Endodermal cell (in vitro differentiated cells): ENCODE measurements around the gene RYR2. TPM values are rescaled to one million over a fixed set of nuclear protein-coding genes. Genes with fewer than 3 reads are reported as not detected.
A peak's percentile ranks its signal among the peaks of the same experiment; 100 is the strongest.
"Not testable (repeated sequence)": the region's sequence is repeated elsewhere in the genome, so short reads cannot be mapped to it uniquely, and the experiment has no call there.

Experiments used
- DNase-seq: peaks from one replicate; pipeline ENCODE4 v3.0.0-alpha.2; 2017
- H3K27ac ChIP-seq: 2 replicates; pipeline ENCODE4 v1.5.1; 2013; ENCODE audit warnings: mild to moderate bottlenecking, low read depth, low read length, moderate library complexity
- H3K27me3 ChIP-seq: 2 replicates; pipeline ENCODE4 v1.6.1; 2013; ENCODE audit warnings: mild to moderate bottlenecking, low read length, moderate library complexity; ENCODE audit not compliant: insufficient read depth, control insufficient read depth, poor library complexity, severe bottlenecking
- H3K36me3 ChIP-seq: 2 replicates; pipeline ENCODE4 v1.7.0; 2013; ENCODE audit warnings: mild to moderate bottlenecking, low read length, moderate library complexity; ENCODE audit not compliant: control insufficient read depth, insufficient read depth
- H3K4me1 ChIP-seq: one replicate; pipeline ENCODE4 v1.7.0; 2013; ENCODE audit warnings: low read length; ENCODE audit not compliant: control insufficient read depth, insufficient read depth
- H3K4me3 ChIP-seq: 2 replicates; pipeline ENCODE4 v1.5.1; 2013; ENCODE audit warnings: mild to moderate bottlenecking, low read length, moderate library complexity
- H3K9ac ChIP-seq: 2 replicates; pipeline ENCODE4 v1.6.1; 2013; ENCODE audit warnings: mild to moderate bottlenecking, low read length, moderate library complexity; ENCODE audit not compliant: poor library complexity, severe bottlenecking; ENCODE audit errors: extremely low read depth
- H3K9me3 ChIP-seq: 2 replicates; pipeline ENCODE4 v1.6.1; 2013; ENCODE audit warnings: mild to moderate bottlenecking, low read length, moderate library complexity; ENCODE audit not compliant: control insufficient read depth
- H3K27ac Mint-ChIP-seq: 2 replicates; pipeline ENCODE4 v1.8.0; 2020; ENCODE audit warnings: mixed read lengths
- H3K27me3 Mint-ChIP-seq: 2 replicates; pipeline ENCODE4 v1.8.0; 2021; ENCODE audit warnings: mild to moderate bottlenecking, mixed read lengths; ENCODE audit not compliant: insufficient read depth
- H3K36me3 Mint-ChIP-seq: 2 replicates; pipeline ENCODE4 v1.8.0; 2020; ENCODE audit warnings: low read depth, mixed read lengths
- H3K4me1 Mint-ChIP-seq: 2 replicates; pipeline ENCODE4 v1.8.0; 2020; ENCODE audit warnings: mixed read lengths
- H3K4me3 Mint-ChIP-seq: 2 replicates; pipeline ENCODE4 v1.8.0; 2020; ENCODE audit warnings: mild to moderate bottlenecking, moderate library complexity, mixed read lengths
- H3K9me3 Mint-ChIP-seq: 2 replicates; pipeline ENCODE4 v1.8.0; 2020; ENCODE audit warnings: mild to moderate bottlenecking, mixed read lengths
- WGBS, 2 experiments: methylation state at CpG; one replicate each; pipeline versions ENCODE4 v1.1.5 to v1.1.7; 2013; ENCODE audit warnings: missing lambda C conversion rate in 2 of 2, mixed read lengths in 1 of 2; ENCODE audit not compliant: insufficient coverage in 1 of 2, insufficient read length in 1 of 2; 5-methylcytosine and 5-hydroxymethylcytosine counted together
- total RNA-seq, 2 donors: library from RNA; stranded (reverse); fragmentation: NEBNext Ultra II Directional in 1 of 2; extraction: Animal tissue kit (Norgen Biotek cat#: 25700) in 1 of 2; gene quantifications; 2 replicates in 1 of 2; 3 replicates in 1 of 2; pipeline ENCODE4 v1.2.1, GENCODE V29; 2021
- TF ChIP-seq, protein P1 (sequence below): fragments of 200-600 bp; sonication (generic); conservative IDR thresholded peaks from 2 replicates; pipeline ENCODE4 v1.5.0; 2021; ENCODE audit warnings: antibody characterized with exemption, mild to moderate bottlenecking

RYR2 gene
- total RNA-seq, 2 donors from 2014 or later, result 0.95 to 2.4 TPM

DNA sequence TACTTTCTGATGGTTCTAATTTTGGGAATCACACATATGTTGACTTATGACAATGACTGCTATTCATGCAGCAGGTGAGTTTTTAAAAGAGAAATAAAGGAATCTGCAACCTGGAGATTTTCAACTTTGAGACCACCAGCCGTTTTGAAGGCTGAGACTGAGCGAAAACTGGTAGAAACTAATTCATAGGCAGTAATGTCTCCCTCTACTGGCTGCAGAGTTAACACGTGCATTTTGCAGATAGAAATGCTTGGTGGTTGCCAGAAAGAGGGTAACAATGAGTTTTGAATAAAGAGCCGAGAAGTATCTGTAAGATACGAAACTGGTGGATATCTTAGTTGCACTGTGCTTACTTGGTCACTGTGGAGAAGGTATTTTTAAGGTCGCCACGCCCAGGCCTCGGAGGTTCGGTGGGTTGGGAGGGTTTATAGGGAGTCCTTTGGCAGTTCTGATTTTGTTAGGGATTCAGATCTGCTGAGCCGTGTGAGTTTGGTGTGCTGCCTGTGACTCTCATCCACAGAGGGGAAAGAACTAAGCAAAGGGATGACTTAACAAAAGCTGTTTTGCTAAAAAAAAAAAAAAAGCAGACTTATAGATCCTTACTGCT, 83.0 kb downstream of the RYR2 start:
- no peaks in the 10 kb centered on the region for H3K27me3 ChIP-seq
- H3K27ac ChIP-seq, result no peak overlapping the region
- Mint-ChIP-seq H3K9me3 (peaks cover 36% of the 10 kb centered on the region), H3K4me3 (no peak overlapping the region), H3K36me3 (peaks cover 5% of the 10 kb centered on the region), H3K27ac (no peak overlapping the region), H3K4me1 (no peaks in the 10 kb centered on the region), H3K27me3 (no peaks in the 10 kb centered on the region)
- DNase-seq, result peak; percentile 65
- WGBS, 2 experiments, result 83 to 86% methylated on average over 10 of the region's 10 CpGs
- H3K4me1 ChIP-seq, result no peaks in the 10 kb centered on the region
- no peak overlapping the region for H3K9ac ChIP-seq
- TF ChIP-seq, protein P1, sequence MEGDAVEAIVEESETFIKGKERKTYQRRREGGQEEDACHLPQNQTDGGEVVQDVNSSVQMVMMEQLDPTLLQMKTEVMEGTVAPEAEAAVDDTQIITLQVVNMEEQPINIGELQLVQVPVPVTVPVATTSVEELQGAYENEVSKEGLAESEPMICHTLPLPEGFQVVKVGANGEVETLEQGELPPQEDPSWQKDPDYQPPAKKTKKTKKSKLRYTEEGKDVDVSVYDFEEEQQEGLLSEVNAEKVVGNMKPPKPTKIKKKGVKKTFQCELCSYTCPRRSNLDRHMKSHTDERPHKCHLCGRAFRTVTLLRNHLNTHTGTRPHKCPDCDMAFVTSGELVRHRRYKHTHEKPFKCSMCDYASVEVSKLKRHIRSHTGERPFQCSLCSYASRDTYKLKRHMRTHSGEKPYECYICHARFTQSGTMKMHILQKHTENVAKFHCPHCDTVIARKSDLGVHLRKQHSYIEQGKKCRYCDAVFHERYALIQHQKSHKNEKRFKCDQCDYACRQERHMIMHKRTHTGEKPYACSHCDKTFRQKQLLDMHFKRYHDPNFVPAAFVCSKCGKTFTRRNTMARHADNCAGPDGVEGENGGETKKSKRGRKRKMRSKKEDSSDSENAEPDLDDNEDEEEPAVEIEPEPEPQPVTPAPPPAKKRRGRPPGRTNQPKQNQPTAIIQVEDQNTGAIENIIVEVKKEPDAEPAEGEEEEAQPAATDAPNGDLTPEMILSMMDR, result peak; percentile 82
- H3K36me3 ChIP-seq, result no peaks in the 10 kb centered on the region
- H3K4me3 ChIP-seq, result no peak overlapping the region
- H3K9me3 ChIP-seq, result peaks cover 13% of the 10 kb centered on the region

DNA sequence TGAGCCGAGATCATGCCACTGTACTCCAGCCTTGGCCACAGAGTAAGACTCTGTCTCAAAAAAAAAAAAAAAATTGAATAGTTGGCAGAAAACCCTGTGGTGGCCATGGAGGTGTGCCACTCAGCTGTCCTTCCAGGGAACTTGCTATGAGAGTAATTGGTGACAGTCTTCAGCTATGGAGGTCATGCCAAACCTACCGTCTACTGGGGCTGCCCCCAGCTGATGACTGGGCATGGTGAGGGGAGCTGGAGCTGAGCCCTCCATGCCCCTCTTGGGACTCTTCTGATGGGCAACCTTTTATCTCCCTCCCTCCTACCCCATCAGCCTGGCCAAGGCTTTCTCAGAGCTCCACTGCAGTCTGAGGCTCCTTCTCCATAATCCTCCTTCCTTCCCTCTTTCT, 84.2 kb downstream of the RYR2 start:
- Histone ChIP-seq H3K4me3 (no peak overlapping the region), H3K27ac (no peak overlapping the region), H3K36me3 (no peaks in the 10 kb centered on the region), H3K9me3 (peaks cover 25% of the 10 kb centered on the region), H3K9ac (no peak overlapping the region), H3K27me3 (no peaks in the 10 kb centered on the region), H3K4me1 (no peaks in the 10 kb centered on the region)
- no peak for DNase-seq
- no peak overlapping the region for H3K4me3 Mint-ChIP-seq
- H3K27ac Mint-ChIP-seq, result no peak overlapping the region
- 95% methylated on average over 2 of the region's 2 CpGs; no CpG with 5 or more reads in 1 of the 2 experiments for WGBS, 2 experiments
- H3K4me1 Mint-ChIP-seq, result no peaks in the 10 kb centered on the region
- peaks cover 5% of the 10 kb centered on the region for H3K36me3 Mint-ChIP-seq
- peaks cover 42% of the 10 kb centered on the region for H3K9me3 Mint-ChIP-seq
- no peaks in the 10 kb centered on the region for H3K27me3 Mint-ChIP-seq
- TF ChIP-seq, protein P1, result no peak

DNA sequence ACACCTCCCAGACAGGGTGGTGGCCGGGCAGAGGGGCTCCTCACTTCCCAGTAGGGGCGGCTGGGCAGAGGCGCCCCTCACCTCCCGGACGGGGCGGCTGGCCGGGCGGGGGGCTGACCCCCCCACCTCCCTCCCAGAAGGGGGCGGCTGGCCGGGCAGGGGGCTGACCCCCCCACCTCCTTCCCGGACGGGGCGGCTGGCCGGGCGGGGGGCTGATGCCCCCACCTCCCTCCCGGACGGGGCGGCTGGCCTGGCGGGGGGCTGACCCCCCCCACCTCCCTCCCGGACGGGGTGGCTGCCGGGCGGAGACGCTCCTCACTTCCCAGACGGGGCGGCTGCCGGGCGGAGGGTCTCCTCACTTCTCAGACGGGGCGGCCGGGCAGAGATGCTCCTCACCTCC, 85.3 kb downstream of the RYR2 start:
- H3K4me1 ChIP-seq, H3K36me3 Mint-ChIP-seq, H3K36me3 ChIP-seq, H3K27me3 Mint-ChIP-seq, H3K27ac Mint-ChIP-seq, H3K9ac ChIP-seq, H3K27ac ChIP-seq, H3K4me3 ChIP-seq, H3K4me1 Mint-ChIP-seq, H3K27me3 ChIP-seq, DNase-seq, H3K4me3 Mint-ChIP-seq: not testable (repeated sequence)
- H3K9me3 ChIP-seq, result peaks cover 36% of the 10 kb centered on the region
- 96% methylated on average over 9 of the region's 31 CpGs; no CpG with 5 or more reads in 1 of the 2 experiments for WGBS, 2 experiments
- H3K9me3 Mint-ChIP-seq, result peaks cover 52% of the 10 kb centered on the region

DNA sequence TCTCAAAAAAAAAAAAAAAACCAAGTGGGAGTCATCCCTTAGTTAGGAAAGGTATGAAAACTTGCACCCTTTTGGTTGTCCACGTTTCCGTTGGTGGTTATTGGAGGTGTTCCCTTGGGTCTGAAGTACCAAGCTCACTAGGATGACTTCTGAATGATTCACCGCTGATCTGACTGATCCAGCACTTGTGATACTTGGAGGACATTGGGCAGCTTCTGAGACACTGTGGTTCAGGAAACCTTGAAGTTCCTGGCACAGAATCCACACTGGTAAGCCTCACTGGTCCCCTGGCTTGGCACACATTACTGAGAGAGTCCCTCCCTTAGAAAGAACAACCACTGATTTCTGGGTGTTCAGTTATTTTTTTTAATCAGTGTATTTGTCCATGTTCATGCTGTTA, 91.9 kb downstream of the RYR2 start:
- Mint-ChIP-seq H3K4me3 (no peak overlapping the region), H3K4me1 (peaks cover 8% of the 10 kb centered on the region), H3K27me3 (no peaks in the 10 kb centered on the region), H3K36me3 (peaks cover 6% of the 10 kb centered on the region), H3K27ac (no peak overlapping the region), H3K9me3 (peaks cover 47% of the 10 kb centered on the region)
- Histone ChIP-seq H3K27me3 (no peaks in the 10 kb centered on the region), H3K9me3 (peaks cover 34% of the 10 kb centered on the region), H3K9ac (no peak overlapping the region), H3K36me3 (no peaks in the 10 kb centered on the region), H3K4me1 (no peaks in the 10 kb centered on the region), H3K4me3 (no peak overlapping the region), H3K27ac (no peak overlapping the region)
- no peak for DNase-seq
- TF ChIP-seq, protein P1, result no peak
- WGBS, 2 experiments, result 69 to 100% methylated on average over 3 of the region's 3 CpGs
